Endothelial cell of umbilical vein (primary cell): ENCODE measurements around the gene SUFU.

Source experiments
- EZH2 ChIP-seq: IDR thresholded peaks from 2 replicates; pipeline ENCODE4 v1.6.1; 2012; ENCODE audit warnings: borderline replicate concordance, low read depth, mild to moderate bottlenecking, moderate library complexity, low read length, inconsistent platforms; ENCODE audit not compliant: severe bottlenecking
- FOS ChIP-seq: IDR thresholded peaks from 2 replicates; pipeline ENCODE4 v1.6.1; 2011; ENCODE audit warnings: mild to moderate bottlenecking, low read length, moderate library complexity, borderline replicate concordance; ENCODE audit not compliant: insufficient read depth
- GATA2 ChIP-seq: IDR thresholded peaks from 2 replicates; pipeline ENCODE4 v1.7.0; 2011; ENCODE audit warnings: low read depth, mild to moderate bottlenecking, moderate library complexity, mixed read lengths, low read length; ENCODE audit not compliant: insufficient read length, insufficient read depth
- POLR2A ChIP-seq: IDR thresholded peaks from 2 replicates; pipeline ENCODE4 v1.6.1; 2012; ENCODE audit warnings: low read depth, mild to moderate bottlenecking, control low read depth, low read length
- TF ChIP-seq, protein P1 (sequence below), 2 donors: IDR thresholded peaks; 1 replicate in 1 of 2; 2 replicates in 1 of 2; pipeline ENCODE4 v1.5.1; 2011; ENCODE audit warnings: low read length in 2 of 2, mild to moderate bottlenecking in 2 of 2, moderate library complexity in 2 of 2, control low read depth in 1 of 2, inconsistent platforms in 1 of 2, low read depth in 1 of 2; ENCODE audit not compliant: insufficient read depth in 1 of 2; ENCODE audit errors: extremely low read depth in 1 of 2
- TF ChIP-seq, protein P2 (sequence below): IDR thresholded peaks from 2 replicates; pipeline ENCODE4 v1.6.1; 2011; ENCODE audit not compliant: insufficient read depth, insufficient read length

DNA sequence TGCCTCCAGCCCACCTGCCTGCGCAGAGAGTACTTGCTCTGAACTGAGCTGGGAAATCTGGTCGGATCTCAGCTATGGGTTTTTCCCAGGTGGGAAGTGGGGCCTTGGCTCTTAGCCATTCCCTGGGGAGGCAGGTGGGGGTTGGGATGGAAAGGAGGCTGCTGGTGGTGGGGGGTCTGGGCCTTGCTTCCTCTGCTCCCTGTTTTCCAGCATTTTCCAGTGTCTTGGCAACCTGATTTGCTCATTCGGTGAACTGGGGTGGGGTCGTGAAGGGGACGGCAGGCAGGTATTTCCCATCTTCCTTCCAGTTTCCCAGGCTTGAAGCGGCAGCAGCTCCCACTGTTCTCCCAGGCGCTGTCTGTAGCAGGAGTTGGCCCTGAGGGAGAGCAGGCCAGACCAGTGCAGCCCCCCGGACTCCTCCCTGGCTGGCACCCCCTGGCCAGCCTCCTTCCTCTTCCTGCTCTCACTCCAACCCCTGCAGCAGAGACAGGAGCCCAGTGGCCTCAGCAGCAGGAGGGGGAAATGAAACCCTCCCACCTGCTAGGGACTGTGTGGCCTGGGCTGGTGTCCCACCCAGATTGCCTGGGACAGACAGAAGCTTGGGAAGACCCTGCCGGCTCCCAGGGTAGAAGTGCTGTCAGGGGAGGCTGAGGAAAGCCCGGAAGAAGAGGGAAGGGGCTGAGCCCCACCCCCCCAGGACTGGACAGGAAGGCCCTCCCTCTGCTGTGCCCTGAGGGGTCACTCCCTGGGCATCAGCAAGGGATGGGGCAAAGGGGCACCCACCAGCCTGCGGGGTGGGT lies 147.1 kb downstream of the SUFU start:
- TF ChIP-seq, protein P1, sequence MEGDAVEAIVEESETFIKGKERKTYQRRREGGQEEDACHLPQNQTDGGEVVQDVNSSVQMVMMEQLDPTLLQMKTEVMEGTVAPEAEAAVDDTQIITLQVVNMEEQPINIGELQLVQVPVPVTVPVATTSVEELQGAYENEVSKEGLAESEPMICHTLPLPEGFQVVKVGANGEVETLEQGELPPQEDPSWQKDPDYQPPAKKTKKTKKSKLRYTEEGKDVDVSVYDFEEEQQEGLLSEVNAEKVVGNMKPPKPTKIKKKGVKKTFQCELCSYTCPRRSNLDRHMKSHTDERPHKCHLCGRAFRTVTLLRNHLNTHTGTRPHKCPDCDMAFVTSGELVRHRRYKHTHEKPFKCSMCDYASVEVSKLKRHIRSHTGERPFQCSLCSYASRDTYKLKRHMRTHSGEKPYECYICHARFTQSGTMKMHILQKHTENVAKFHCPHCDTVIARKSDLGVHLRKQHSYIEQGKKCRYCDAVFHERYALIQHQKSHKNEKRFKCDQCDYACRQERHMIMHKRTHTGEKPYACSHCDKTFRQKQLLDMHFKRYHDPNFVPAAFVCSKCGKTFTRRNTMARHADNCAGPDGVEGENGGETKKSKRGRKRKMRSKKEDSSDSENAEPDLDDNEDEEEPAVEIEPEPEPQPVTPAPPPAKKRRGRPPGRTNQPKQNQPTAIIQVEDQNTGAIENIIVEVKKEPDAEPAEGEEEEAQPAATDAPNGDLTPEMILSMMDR (IDR thresholded peaks at IDR 0.05; ENCODE audit: extremely low read depth in 1 of 2, insufficient read depth in 1 of 2, low read depth in 1 of 2, low read length in 2 of 2) = no peak
- TF ChIP-seq POLR2A (no peak), EZH2 (no peak), GATA2 (no peak), FOS (no peak)
- TF ChIP-seq, protein P2, sequence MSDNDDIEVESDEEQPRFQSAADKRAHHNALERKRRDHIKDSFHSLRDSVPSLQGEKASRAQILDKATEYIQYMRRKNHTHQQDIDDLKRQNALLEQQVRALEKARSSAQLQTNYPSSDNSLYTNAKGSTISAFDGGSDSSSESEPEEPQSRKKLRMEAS = no peak
